ENCODE data around the gene ERH.

GRCh38 chr14:69405762-69406161, 7.7 kb upstream of the ERH start:
- no peak for TF ChIP-seq EZH2 (IDR thresholded peaks at IDR 0.05; ENCODE audit: borderline replicate concordance, low read length)
- TF ChIP-seq, protein P1, sequence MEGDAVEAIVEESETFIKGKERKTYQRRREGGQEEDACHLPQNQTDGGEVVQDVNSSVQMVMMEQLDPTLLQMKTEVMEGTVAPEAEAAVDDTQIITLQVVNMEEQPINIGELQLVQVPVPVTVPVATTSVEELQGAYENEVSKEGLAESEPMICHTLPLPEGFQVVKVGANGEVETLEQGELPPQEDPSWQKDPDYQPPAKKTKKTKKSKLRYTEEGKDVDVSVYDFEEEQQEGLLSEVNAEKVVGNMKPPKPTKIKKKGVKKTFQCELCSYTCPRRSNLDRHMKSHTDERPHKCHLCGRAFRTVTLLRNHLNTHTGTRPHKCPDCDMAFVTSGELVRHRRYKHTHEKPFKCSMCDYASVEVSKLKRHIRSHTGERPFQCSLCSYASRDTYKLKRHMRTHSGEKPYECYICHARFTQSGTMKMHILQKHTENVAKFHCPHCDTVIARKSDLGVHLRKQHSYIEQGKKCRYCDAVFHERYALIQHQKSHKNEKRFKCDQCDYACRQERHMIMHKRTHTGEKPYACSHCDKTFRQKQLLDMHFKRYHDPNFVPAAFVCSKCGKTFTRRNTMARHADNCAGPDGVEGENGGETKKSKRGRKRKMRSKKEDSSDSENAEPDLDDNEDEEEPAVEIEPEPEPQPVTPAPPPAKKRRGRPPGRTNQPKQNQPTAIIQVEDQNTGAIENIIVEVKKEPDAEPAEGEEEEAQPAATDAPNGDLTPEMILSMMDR (conservative IDR thresholded peaks at IDR 0.05 in 1 of 2, IDR thresholded peaks at IDR 0.05 in 1 of 2; ENCODE audit: extremely low read depth in 1 of 2, insufficient read depth in 1 of 2, low read depth in 1 of 2, low read length in 2 of 2), result no peak
